GM04504 (cell line): ENCODE results near the gene LONP1.

Experiments
- DNase-seq: peaks from one replicate; pipeline ENCODE4 v3.0.0-alpha.2; 2012; ENCODE audit warnings: low read depth

LONP1 gene

DNA sequence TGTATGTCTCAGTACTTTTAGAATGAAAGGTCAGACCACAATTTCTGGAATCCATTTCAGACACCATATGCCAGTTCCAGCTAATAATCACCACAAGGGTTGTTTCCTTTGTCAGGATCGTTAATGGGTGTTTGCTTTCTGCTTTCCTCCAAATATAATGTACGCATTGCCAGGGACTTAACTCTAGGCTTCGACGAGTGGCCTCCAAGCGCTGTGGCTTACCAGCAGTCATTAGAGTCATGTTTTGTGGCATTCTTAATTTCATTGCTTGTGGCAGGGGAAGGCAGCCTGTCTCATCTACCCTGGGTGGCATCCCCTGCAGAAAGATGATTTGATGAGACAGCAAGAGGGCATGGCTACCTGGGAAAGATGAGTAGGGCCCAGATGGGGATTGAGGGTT is 74.5 kb downstream of the LONP1 start:
- no peak for DNase-seq

DNA sequence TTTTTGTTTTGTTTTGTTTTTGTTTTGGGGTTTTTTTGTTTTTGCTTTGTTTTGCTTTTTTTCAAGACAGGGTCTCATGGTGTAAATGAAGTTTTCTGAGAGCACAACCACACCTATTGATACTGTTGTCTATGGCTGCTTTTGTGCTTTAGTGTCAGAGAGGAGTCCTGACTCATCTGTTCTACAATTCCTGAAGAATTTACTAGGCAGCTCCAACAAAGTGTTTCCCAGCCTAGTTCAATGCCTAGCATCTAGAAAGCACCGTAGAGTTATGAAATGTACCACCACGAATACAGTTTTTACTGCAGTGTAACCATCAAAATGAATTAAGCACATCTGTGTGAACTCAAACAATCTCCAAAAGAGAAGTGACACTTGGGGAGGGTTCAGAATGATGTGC is 75.9 kb downstream of the LONP1 start:
- no peak for DNase-seq

DNA sequence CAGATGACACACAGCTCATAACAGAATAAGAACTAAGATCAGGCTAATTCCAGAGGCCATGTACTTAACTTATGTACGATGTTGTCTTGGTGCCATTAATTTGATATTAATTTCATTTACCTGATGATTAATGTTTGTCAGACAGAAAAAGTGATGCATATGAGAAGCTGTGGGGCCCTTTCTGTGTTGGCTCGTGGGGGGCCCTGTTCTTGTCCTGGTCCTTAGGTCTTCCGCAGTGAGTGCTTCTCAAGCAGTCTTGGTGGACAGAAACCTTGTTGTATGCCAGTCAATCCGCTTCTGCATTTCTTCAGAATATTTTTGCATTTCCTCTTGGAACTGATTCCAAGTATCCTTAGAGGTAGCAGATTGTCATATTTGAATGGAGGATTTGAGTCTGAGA is 76.9 kb downstream of the LONP1 start:
- no peak for DNase-seq

DNA sequence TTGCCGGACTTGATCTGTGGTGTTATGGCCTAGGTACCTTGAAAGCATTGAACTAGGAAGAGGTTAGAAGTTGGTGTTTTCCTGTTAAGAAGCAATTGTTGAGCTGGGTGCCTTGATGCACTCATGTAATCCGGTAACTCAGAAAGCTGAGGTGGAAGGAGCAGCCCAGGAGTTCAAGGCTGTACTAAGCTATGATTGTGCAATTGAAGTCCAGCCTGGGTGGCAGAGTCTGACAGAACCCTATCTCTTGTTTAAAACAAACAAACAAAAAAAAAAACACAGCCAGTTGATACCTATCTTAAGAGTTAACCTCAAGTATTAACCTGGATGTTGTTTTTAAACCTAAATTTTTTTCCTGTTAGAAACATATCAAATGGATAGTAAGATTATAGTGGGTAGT is 77.7 kb downstream of the LONP1 start:
- no peak for DNase-seq
